Renal cortical epithelial cell (primary cell): ENCODE data around the gene GNL2. TPM values are rescaled to one million over a fixed set of nuclear protein-coding genes. Genes with fewer than 3 reads are reported as not detected.
"Not testable (repeated sequence)": the region's sequence is repeated elsewhere in the genome, so short reads cannot be mapped to it uniquely, and the experiment has no call there.

ENCODE experiments used
- DNase-seq: peaks from one replicate; pipeline ENCODE4 v3.0.0-alpha.2; 2011; ENCODE audit warnings: low read depth
- total RNA-seq: library from RNA; depleted of rRNA; stranded (reverse); fragments of >200 nt; gene quantifications from 2 replicates; pipeline ENCODE4 v1.2.3, GENCODE V29; 2014

The GNL2 gene
- total RNA-seq, 1 donor from 2014 or later: 49.6 TPM

GRCh38 chr1:37606481-37607263, 10.9 kb upstream of the GNL2 start:
- DNase-seq: peak; percentile 17

GRCh38 chr1:37605806-37606474, 10.2 kb upstream of the GNL2 start:
- no peak for DNase-seq

GRCh38 chr1:37605061-37605650, 9.4 kb upstream of the GNL2 start:
- no peak for DNase-seq

- peak; percentile 19 for DNase-seq
These were observed 7.3 kb upstream of the GNL2 start for GRCh38 chr1:37602750-37603694.

GRCh38 chr1:37601441-37601840, 5.7 kb upstream of the GNL2 start:
- DNase-seq: no peak

GRCh38 chr1:37599940-37600339, 4.2 kb upstream of the GNL2 start:
- DNase-seq: no peak

- no peak for DNase-seq
These were observed 488 bp upstream of the GNL2 start for GRCh38 chr1:37596182-37596667.

GRCh38 chr1:37593726-37594125, 2.0 kb downstream of the GNL2 start:
- no peak for DNase-seq

- no peak for DNase-seq
These were observed 6.8 kb downstream of the GNL2 start for GRCh38 chr1:37588939-37589338.

- DNase-seq: not testable (repeated sequence)
These were observed 11.2 kb downstream of the GNL2 start for GRCh38 chr1:37584544-37584943.

GRCh38 chr1:37575692-37576091, 20.0 kb downstream of the GNL2 start:
- DNase-seq: no peak

- DNase-seq: no peak
These were observed 20.8 kb downstream of the GNL2 start for GRCh38 chr1:37574834-37575480.

- no peak for DNase-seq
These were observed 25.0 kb downstream of the GNL2 start for GRCh38 chr1:37570528-37571334.

- no peak for DNase-seq
These were observed 28.7 kb downstream of the GNL2 start for GRCh38 chr1:37567023-37567422.

GRCh38 chr1:37564892-37565291, 30.8 kb downstream of the GNL2 start:
- DNase-seq: no peak

GRCh38 chr1:37562984-37563383, 32.8 kb downstream of the GNL2 start:
- DNase-seq: no peak

- no peak for DNase-seq
These were observed 34.3 kb downstream of the GNL2 start for GRCh38 chr1:37561133-37562132.

GRCh38 chr1:37560401-37561132, 35.2 kb downstream of the GNL2 start:
- DNase-seq: no peak
